Stimulated activated CD4-positive, alpha-beta T cell treated with anti-CD3 and anti-CD28 coated beads, Interleukin-1b, Interleukin-23, amount 100 ng/mL, for 24 hours (primary cell): Measurements from ENCODE around the gene RASGRF2.
"Not testable (repeated sequence)": the region's sequence is repeated elsewhere in the genome, so short reads cannot be mapped to it uniquely, and the experiment has no call there.

Source experiments
- DNase-seq, 4 experiments: peaks; one replicate each; pipeline ENCODE4 v3.0.0-alpha.2; 2020; ENCODE audit warnings: low read depth in 4 of 4, low spot score in 1 of 4

The RASGRF2 gene

DNA sequence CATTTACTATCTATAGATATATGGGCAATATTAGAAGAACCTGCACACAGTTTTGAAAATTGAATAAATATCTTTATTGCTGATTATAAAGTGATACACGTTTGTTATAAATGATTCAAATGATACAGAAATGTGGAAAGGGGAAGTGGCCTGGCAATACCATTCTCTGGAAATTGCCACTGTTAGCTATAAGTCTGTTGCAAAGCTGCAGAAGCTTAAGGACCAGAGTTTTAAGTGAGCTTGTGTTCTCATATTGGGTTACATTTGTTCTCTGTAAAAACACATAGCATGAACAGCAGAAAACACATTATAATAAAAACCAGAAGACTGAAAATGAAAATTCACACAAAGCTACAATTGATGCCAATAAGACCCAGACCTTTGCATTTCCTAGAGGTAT lies 59.6 kb downstream of the RASGRF2 start:
- no peak for DNase-seq

DNA sequence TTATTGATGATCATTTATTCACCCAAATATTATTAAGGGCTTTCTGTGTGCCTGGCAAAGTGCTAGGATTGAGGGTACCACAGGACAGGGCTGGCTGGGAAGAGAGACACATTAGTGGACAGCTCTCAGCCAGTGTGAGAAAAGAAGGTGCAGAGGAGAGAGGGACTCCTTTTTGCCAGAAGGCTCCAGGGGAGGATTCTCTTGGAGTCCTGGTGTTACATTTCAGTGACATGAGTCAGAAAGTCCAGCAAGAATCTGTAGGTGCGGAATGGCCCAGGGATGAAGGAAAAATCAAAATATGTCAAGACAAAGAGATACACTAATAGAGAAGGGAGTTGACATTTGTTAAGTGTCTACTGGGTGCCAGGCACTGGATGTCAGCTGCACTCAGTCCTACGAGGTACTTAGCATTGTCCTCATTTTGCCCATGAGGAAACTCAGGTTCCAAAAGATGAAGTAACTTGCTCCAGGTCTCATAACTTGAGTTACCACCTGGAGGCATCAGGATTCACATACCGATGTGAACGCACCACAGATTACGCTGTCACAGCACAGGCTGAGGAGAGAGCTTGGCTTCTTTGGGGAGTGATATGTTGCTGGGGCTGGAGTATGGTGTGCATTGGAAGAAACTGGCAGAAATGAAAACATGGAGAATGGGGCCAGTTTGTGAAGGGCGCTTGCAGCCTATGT lies 60.5 kb downstream of the RASGRF2 start:
- DNase-seq: no peak

DNA sequence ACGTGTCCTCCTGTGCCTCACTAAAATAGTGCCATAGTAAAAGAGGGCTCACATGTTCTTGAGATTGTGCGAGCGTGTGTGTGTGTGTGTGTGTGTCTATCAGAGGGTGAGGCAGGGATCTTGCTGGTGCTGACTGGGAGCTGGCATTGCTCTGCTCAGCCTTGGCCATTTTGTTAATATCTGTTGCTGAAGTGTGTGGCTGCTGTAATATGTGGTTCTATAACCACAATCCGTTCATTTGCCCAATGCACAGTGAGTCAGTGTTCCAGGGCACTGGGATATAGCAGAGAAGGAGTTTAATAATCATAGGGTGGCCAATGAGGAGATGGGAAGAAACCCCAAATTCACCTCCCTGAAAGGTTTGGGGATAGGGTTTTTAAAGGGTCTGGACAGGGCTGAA lies 61.3 kb downstream of the RASGRF2 start:
- DNase-seq: no peak

DNA sequence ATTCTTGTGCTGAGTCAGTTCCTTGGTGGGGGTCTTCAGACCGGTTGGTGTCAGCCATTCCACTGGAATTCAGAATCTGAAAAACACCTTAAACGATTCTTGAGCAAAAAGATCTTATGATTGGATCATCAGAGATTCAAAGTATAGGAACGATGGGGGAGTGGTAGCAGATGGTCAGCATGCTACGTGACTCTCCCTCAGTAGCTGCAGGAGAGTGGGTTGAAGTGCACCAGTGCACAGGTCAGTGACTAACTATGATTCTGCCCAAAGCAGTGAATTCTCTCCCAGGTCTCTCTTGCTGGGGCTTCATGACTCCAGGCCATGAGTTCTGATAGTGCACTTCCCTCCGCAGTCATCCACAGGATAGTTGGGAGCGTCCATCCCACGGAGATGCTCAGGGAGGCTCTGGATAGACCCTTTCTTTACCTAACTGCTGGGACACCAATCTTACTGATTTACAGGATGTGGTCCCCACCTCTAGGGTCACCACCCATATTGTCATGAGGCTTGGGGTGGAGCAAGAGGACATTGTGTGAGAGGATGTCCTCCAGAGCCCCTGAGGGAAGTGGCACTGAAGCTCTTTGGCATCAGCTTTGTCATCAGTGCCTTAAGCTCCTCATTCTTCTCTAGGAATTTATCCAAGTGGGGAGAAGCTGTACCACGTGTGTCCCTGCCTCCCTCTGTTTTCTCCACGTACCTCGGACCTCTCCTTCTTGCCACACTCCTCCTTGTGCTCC lies 62.0 kb downstream of the RASGRF2 start:
- no peak for DNase-seq

DNA sequence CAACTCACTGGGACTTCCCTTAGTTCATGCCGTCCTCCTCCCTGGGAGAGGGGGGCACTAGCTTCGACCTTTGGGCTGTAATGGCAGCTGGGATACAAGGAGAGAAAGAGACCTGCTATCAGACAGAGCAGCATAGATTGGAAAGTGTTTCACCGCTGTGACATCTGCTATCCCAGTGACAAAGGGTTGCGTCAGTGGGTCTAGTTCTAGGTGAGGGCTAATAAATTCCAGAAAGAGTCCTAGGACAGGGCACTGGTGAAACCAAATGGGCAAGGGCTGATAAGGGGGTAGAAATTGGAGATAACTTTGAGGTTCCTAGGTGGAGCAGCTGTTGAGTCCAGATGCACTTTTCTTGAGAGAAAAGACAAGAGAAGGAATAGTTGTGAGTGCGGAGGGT lies 62.5 kb downstream of the RASGRF2 start:
- DNase-seq: no peak

DNA sequence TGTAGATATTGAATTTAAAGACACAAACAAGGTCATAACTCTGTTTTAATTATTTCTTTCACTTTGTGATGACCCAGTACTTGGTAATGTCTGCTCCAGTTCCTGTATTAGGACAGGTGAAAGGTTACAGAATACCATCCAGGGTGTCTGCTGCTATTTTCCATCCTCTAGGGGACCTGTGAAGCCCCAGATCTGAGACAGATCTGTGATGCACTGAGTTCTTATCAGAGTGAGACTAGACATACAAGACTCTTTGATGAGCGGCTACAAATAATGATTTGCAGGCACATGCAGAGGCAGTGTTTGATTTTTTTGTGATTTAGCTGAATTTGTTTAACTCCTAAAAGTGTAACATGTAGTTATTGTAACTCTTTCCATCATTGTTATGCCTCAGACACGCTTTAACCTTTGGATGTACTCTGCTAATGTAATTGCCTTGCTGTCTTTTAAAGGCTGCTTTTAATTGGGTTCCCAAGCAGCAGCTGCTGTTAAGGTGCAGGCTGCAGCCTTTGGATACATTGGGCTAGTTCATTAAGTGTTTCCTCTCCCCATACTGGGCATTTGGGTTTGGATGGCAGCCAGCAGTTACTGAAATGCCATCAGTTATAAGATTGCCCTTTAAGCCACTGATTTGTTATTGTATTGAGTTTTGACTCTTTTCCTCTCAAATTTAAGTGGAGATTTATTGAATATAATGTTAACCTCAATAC lies 63.3 kb downstream of the RASGRF2 start:
- no peak for DNase-seq

DNA sequence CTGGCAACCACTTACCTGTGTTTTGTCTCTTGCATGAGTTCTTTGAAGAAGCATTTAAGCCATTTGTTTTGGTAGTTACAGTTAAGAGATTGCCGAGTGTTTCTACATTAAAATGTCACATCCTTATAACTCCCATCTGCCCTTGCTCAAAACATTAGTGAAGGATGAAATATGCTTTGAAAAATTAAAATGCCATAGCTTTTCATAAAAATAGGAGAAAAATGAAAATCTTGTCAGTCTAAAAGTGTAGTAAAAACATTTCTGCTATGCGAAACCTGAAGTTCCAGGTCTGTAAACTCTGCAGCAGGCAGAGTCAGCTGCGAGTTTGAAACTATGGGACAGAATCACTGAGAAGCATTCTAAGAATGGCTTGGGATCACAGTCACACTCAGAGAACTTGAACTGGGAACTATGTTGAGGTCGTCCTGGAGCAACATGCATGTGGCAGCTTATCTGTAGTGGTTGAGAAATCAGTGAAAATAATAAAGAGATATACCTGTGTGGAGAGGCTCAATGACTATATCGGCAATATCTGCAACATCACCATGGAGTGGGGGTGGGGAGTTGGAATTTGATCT lies 67.4 kb downstream of the RASGRF2 start:
- no peak for DNase-seq

DNA sequence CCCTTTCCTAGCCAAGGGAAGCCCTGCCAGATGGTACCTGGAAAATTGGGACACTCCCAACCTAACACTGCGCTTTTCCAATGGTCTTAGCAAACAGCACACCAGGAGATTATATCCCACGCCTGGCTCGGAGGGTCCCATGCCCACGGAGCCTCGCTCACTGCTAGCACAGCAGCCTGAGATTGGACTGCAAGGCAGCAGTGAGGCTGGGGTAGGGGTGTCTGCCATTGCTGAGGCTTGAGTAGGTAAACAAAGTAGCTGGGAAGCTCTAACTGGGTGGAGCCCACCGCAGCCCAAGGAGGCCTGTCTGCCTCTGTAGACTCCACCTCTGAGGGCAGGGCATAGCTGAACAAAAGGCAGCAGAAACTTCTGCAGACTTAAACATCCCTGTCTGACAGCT lies 68.7 kb downstream of the RASGRF2 start:
- not testable (repeated sequence) for DNase-seq

DNA sequence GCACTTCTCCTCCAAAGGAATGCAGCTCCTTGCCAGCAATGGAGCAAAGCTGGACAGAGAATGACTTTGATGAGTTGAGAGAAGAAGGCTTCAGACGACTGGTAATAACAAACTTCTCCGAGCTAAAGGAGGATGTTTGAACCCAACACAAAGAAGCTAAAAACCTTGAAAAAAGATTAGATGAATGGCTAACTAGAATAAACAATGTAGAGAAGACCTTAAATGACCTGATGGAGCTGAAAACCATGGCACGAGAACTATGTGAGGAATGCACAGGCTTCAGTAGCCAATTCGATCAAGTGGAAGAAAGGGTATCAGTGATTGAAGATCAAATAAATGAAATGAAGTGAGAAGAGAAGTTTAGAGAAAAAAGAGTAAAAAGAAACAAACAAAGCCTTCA lies 69.6 kb downstream of the RASGRF2 start:
- not testable (repeated sequence) for DNase-seq

DNA sequence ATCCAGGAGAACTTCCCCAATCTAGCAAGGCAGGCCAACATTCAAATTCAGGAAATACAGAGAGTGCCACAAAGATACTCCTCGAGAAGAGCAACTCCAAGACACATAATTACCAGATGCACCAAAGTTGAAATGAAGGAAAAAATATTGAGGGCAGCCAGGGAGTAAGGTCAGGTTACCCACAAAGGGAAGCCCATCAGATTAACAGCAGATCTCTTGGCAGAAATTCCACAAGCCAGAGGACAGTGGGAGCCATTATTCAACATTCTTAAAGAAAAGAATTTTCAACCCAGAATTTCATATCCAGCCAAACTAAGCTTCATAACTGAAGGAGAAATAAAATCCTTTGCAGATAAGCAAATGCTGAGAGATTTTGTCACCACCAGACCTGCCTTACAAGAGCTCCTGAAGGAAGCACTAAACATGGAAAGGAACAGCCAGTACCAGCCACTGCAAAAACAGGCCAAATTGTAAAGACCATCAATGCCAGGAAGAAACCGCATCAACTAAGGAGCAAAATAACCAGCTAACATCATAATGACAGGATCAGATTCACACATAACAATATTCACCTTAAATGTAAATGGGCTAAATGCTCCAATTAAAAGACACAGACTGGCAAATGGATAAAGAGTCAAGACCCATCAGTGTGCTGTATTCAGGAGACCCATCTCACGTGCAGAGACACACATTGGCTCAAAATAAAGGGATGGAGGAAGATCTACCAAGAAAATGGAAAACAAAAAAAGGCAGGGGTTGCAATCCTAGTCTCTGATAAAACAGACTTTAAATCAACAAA lies 70.3 kb downstream of the RASGRF2 start:
- not testable (repeated sequence) for DNase-seq

DNA sequence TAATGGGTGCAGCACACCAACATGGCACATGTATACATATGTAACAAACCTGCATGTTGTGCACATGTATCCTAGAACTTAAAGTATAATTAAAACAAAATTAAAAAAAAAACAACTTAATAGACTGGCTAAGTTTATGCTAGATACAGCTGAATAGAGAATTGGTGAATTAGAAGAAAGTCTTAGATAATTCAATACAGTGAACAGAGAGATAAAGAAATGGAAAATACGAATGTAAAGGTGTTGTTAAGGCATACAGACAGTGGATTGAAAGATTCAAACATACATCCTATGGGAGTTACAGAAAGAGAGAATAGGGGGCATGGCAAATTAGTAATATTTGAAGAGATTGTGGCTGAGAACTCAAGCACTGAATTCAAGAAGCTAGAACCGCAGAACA lies 75.4 kb downstream of the RASGRF2 start:
- no peak for DNase-seq

DNA sequence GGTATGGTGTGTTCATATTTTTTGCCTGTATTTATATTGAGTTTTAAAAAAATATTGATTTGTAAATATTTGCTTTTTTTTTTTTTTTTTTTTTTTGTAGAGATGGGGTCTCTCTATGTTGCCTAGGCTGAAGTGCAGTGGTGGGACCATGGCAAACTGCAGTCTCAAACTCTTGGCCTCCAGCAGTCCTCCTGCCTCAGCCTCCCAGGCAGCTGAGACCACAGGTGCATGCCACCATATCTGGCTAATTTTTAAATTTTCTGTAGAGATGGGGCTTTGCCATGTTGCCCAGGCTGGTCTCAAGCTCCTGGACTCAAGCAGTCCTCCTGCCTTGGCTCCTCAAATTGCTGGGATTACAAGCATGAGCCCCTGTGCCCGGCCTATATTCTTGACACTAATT lies 78.3 kb downstream of the RASGRF2 start:
- DNase-seq: no peak

DNA sequence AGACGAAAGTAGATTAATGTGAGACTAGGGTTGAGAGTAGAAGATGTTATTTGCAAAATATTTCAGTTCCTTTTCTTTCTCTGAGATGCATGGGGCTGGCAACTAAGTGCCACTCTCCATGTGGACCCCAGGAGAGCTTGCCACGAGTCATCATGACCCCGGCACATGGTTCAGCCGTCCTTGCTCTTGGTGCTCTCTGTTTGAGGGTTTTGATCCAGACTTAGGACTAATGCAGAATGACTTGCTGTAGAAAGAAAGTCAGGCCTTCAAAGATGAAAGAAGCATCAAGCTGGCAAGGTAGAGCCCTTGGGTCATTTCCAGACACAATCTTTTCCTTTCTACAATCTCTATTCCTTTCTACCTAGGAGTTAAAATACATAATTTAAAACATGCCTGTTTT lies 84.7 kb downstream of the RASGRF2 start:
- DNase-seq: no peak

DNA sequence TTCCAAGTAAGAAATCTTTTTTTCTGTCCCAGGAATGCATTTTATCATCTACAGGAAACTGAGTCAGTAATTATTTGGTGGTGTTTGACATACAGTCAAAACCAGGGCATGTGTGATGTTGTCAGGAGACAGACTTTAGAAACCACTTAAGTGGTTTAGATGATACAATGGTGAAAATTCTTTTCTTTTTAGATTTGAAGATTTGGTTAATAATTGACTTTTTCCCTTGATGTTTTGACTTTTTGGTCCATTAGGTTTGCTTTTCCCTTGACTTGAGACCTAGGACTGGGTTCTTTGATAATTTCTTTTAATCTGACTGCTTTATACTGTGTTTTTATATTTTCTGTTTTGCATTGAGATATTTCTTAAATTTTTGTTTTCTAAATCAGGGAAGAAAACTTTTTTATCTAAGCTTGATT lies 85.2 kb downstream of the RASGRF2 start:
- DNase-seq: no peak

DNA sequence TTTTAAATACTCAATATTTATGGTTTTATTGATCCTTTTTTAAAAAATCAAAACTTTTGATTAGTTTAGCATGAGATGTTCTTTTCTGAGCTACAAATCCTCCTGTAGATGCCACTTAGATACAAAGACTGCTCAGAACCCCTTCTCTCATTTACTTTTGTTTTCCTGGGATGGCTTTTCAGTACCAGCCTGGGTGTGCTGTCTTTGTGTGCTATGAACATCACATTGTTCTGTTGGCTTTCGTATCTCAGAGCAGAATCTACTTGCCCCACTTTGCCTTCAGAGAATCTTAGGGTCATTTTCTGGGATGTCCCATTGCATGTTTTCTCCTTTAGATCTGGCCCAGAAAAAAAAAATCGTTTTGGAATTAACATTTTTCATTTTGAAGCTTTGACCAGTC lies 85.9 kb downstream of the RASGRF2 start:
- no peak for DNase-seq

DNA sequence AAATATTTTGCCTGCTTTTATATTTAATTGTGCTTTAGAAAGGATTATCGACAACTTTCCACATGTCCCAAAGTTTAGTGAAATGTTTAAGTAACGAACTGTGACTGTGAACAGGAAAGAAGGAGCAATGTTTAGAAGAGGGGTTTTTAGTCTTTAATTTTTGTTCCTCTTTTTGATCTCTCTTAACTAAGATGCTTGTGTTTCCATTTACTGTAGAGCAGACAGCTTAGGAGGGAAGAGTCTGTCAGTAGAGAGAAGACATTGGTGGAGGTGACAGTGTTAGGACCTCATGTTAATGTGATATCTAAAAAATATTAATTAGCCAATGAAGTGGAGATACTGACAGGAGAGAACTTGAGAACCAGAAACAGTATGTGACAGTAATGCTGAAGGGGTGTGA lies 92.2 kb downstream of the RASGRF2 start:
- DNase-seq: no peak

DNA sequence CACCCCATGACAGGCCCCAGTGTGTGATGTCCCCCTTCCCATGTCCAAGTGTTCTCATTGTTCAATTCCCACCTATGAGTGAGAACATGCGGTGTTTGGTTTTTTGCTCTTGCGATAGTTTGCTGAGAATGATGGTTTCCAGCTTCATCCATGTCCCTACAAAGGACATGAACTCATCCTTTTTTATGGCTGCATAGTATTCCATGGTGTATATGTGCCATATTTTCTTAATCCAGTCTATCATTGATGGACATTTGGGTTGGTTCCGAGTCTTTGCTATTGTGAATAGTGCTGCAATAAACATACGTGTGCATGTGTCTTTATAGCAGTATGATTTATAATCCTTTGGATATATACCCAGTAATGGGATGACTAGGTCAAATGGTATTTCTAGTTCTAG lies 93.1 kb downstream of the RASGRF2 start:
- DNase-seq: not testable (repeated sequence)

DNA sequence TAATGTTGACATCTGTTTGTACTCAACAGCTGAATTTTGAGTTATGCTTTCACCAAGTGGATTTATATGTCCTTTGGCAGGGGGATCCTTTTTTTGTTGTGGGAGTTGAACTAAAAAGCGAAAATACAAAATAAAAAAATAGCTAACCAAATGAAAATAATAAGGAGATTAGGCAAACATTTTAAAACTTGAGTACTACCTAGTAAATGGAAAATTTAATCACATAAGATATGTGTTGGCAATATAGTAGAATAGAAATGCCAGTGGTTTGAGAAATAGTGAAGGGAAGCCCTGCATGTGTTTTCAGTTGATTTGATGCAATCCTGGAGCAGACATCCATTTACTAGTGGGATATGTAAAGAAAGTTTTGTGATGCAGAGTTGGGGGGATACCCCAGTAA lies 98.0 kb downstream of the RASGRF2 start:
- DNase-seq: no peak

DNA sequence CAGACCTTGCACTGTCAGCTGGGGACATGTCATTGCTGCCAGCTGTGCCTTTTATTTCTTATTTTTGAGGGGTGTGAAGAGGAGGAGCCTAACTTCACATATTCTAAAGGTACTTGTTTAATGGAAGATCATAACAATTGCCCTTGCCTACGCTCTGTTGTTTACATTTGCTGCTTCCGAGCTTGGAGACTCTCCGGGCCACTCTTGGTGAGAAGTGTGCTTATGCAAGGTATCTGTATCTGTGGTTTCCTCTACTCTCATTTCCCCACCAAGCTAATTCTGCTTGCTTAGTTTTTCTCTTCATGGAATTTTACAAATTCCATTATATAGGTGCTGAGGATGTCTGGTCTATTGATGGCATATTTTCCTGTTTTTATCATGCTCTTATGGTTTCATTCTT lies 105.3 kb downstream of the RASGRF2 start:
- DNase-seq: no peak

DNA sequence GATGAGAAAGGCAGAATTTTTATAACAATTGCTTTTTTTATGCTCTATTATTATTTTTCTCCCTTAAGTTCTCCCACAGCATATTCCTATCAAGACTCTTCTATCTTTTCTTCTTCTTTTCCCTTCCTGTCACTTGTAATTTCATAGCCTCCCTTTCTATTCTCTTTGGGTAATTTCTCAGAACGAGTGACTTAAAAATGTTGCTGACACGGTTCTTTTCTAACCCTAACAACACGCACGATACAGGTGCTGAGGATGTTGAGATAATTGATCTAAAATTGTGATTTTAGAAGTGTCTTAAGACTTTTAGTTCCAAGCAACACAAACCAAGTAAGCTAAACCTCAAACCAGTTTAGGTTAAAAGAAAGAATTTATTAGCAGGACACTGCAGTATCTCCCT lies 105.9 kb downstream of the RASGRF2 start:
- DNase-seq: no peak

DNA sequence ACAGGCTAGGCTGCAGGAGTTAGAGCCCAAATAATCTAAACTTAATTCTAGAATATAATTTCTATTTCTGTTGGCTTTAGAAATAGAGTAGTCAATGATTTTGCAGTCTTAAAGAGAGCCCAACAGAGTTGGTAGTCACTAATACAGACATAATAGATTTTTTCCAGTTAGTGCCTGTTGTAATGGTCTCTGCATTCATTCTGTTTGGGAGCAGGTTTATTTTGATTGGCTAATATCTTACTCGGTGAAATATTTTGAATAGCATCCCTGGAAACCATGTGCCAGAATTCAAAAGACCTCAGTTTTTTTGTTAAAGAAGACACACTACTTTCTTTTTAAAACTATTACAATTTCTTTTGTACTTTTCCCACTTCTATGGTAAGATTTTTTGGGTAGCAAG lies 107.2 kb downstream of the RASGRF2 start:
- no peak for DNase-seq
